HCT116 (cell line): ENCODE data around the gene ZNF223. TPM values are rescaled to one million over a fixed set of nuclear protein-coding genes. Genes with fewer than 3 reads are reported as not detected.

Experiments
- ATAC-seq: fragments of 200-7000 bp; cut with Tn5 transposase; 2 replicates; pipeline ENCODE4 v1.9.1; 2020; ENCODE audit warnings: mild to moderate bottlenecking, moderate library complexity
- BruUV-seq: library from RNA; stranded (reverse); fragments of 400-500 nt; replicated peaks from 2 replicates; lab custom pipeline; 2021; lab: Mats Ljungman, UMichigan
- CTCF ChIA-PET: fragments of 300-600 bp; sonication (Branson Sonifier 250); formaldehyde crosslinking; loops from one replicate; lab custom pipeline; 2021; ENCODE audit warnings: antibody characterized with exemption; lab: Charles Lee
- POLR2A ChIA-PET: fragments of 300-600, 350-600 bp; sonication (Branson Sonifier 250); formaldehyde crosslinking; loops from one replicate; lab custom pipeline; 2021; ENCODE audit warnings: antibody characterized with exemption; lab: Charles Lee
- RAD21 ChIA-PET, 2 experiments: fragments of 300-600 bp; sonication (Branson Sonifier 250); formaldehyde crosslinking; loops; one replicate each; lab custom pipeline; 2023; ENCODE audit warnings: low total read pairs in 2 of 2; ENCODE audit not compliant: uncharacterized antibody in 2 of 2, unreplicated experiment in 2 of 2, low non-redundant PET in 1 of 2; lab: Charles Lee
- DNase-seq: peaks from one replicate; pipeline ENCODE4 v3.0.0-alpha.2; 2010; ENCODE audit warnings: low read depth, low spot score
- H2AFZ ChIP-seq: fragments of 200-600 bp; shearing (Covaris generic), sonication (generic); 2 replicates; pipeline ENCODE4 v1.6.1; 2017; ENCODE audit warnings: low read depth, mixed run types, mixed read lengths, antibody characterized with exemption, low read length; ENCODE audit not compliant: poor library complexity, severe bottlenecking
- H3K27ac ChIP-seq: 2 replicates; pipeline ENCODE4 v1.5.1; 2012; ENCODE audit warnings: low read depth, low read length
- H3K27me3 ChIP-seq: fragments of 200-600 bp; sonication (generic); 2 replicates; pipeline ENCODE4 v1.6.1; 2016; ENCODE audit warnings: mixed run types, low read length, mixed read lengths; ENCODE audit not compliant: insufficient read depth
- H3K36me3 ChIP-seq, 2 experiments: fragments of 200-500 bp in 1 of 2; fragments of 200-600 bp in 1 of 2; sonication (Bioruptor generic) in 1 of 2; sonication (generic) in 1 of 2; 2 replicates each; pipeline versions ENCODE4 v1.5.1 to v1.6.1; 2014 to 2016; ENCODE audit warnings: low read length in 2 of 2, inconsistent platforms in 1 of 2, mixed read lengths in 1 of 2, mixed run types in 1 of 2; ENCODE audit not compliant: insufficient read depth in 2 of 2, control insufficient read depth in 1 of 2
- H3K4me1 ChIP-seq, 2 experiments: fragments of 200-600 bp in 1 of 2; sonication (generic) in 1 of 2; 2 replicates each; pipeline versions ENCODE4 v1.5.1 to v1.6.1; 2012 to 2017; ENCODE audit warnings: low read length in 2 of 2, inconsistent platforms in 1 of 2, mild to moderate bottlenecking in 1 of 2, mixed read lengths in 1 of 2, mixed run types in 1 of 2, moderate library complexity in 1 of 2; ENCODE audit not compliant: insufficient read depth in 2 of 2, control insufficient read depth in 1 of 2
- H3K4me2 ChIP-seq: fragments of 200-600 bp; sonication (generic); 2 replicates; pipeline ENCODE4 v1.6.1; 2017; ENCODE audit warnings: mixed run types, low read length, mixed read lengths
- H3K4me3 ChIP-seq, 2 experiments: fragments of 200-600 bp in 1 of 2; sonication (generic) in 1 of 2; replicated peaks in 1 of 2; 2 replicates each; pipeline ENCODE4 v1.5.1; 2011 to 2016; ENCODE audit warnings: low read length in 2 of 2, control low read depth in 1 of 2, low read depth in 1 of 2, mild to moderate bottlenecking in 1 of 2, mixed read lengths in 1 of 2, mixed run types in 1 of 2
- H3K79me2 ChIP-seq: fragments of 200-600 bp; sonication (generic); 2 replicates; pipeline ENCODE4 v1.6.1; 2017; ENCODE audit warnings: mild to moderate bottlenecking, mixed run types, low read length, moderate library complexity, mixed read lengths; ENCODE audit not compliant: insufficient read depth
- H3K9ac ChIP-seq: fragments of 200-600 bp; sonication (generic); 2 replicates; pipeline ENCODE4 v1.6.1; 2016; ENCODE audit warnings: low read length, mixed read lengths
- H3K9me2 ChIP-seq: fragments of 200-600 bp; sonication (generic), shearing (Covaris generic); 2 replicates; pipeline ENCODE4 v1.6.1; 2017; ENCODE audit warnings: mixed run types, mild to moderate bottlenecking, moderate library complexity; ENCODE audit not compliant: insufficient read depth
- H3K9me3 ChIP-seq, 2 experiments: fragments of 200-500 bp in 1 of 2; fragments of 200-600 bp in 1 of 2; sonication (Bioruptor generic) in 1 of 2; sonication (generic) in 1 of 2; 2 replicates each; pipeline ENCODE4 v1.6.1; 2014 to 2017; ENCODE audit warnings: low read length in 2 of 2, mixed read lengths in 2 of 2, inconsistent platforms in 1 of 2, low read depth in 1 of 2, mild to moderate bottlenecking in 1 of 2, mixed run types in 1 of 2, moderate library complexity in 1 of 2; ENCODE audit not compliant: control insufficient read depth in 1 of 2, insufficient read depth in 1 of 2
- H4K20me1 ChIP-seq: fragments of 200-600 bp; sonication (generic), shearing (Covaris generic); 2 replicates; pipeline ENCODE4 v1.6.1; 2017; ENCODE audit warnings: mixed run types, mild to moderate bottlenecking, moderate library complexity; ENCODE audit not compliant: insufficient read depth
- CBX3 ChIP-seq: IDR thresholded peaks from 2 replicates; pipeline ENCODE4 v1.6.1; 2012; ENCODE audit warnings: low read depth
- CEBPB ChIP-seq: IDR thresholded peaks from 2 replicates; pipeline ENCODE4 v1.6.1; 2012; ENCODE audit warnings: low read depth
- CTCF ChIP-seq, 3 experiments: fragments of 200-600 bp in 1 of 3; sonication (generic) in 1 of 3; IDR thresholded peaks in 2 of 3; conservative IDR thresholded peaks in 1 of 3; 2 replicates each; pipeline ENCODE4 v1.5.1; 2012 to 2017; ENCODE audit warnings: low read depth in 2 of 3, low read length in 2 of 3, antibody characterized with exemption in 1 of 3, borderline replicate concordance in 1 of 3, control low read depth in 1 of 3, mild to moderate bottlenecking in 1 of 3, mixed read lengths in 1 of 3, mixed run types in 1 of 3, moderate library complexity in 1 of 3; ENCODE audit not compliant: insufficient read depth in 1 of 3
- EZH2phosphoT487 ChIP-seq: fragments of 200-600 bp; IDR thresholded peaks from 2 replicates; pipeline ENCODE4 v1.6.1; 2018; ENCODE audit warnings: antibody characterized with exemption, borderline replicate concordance
- JUND ChIP-seq: IDR thresholded peaks from 2 replicates; pipeline ENCODE4 v1.6.1; 2012
- MAX ChIP-seq: IDR thresholded peaks from 2 replicates; pipeline ENCODE4 v1.6.1; 2012
- SP1 ChIP-seq: IDR thresholded peaks from 2 replicates; pipeline ENCODE4 v1.6.1; 2012; ENCODE audit warnings: low read depth
- TCF7L2 ChIP-seq: IDR thresholded peaks from 2 replicates; pipeline ENCODE4 v1.7.0; 2011; ENCODE audit warnings: borderline replicate concordance, inconsistent platforms; ENCODE audit not compliant: insufficient read depth, insufficient read length; ENCODE audit errors: extremely low read depth
- ZNF274 ChIP-seq: fragments of 200-500 bp; sonication (Bioruptor generic); IDR thresholded peaks from 2 replicates; pipeline ENCODE4 v1.6.1; 2014; ENCODE audit warnings: mild to moderate bottlenecking, low read depth, low read length, inconsistent platforms
- intact Hi-C: fragments of 100-400 bp; cut with micrococcal nuclease; formaldehyde crosslinking; loops from 2 replicates; pipeline ENCODE4 v1.10.0; 2022
- total RNA-seq: library from RNA; stranded (reverse); gene quantifications from one replicate; pipeline ENCODE4 v1.2.1, GENCODE V29; 2021; ENCODE audit not compliant: unreplicated experiment
- TF ChIP-seq, protein P1 (sequence below): IDR thresholded peaks from 2 replicates; pipeline ENCODE4 v1.6.1; 2012; ENCODE audit warnings: low read depth
- TF ChIP-seq, protein P2 (sequence below): IDR thresholded peaks from 2 replicates; pipeline ENCODE4 v1.6.1; 2012

The ZNF223 gene
- total RNA-seq, 1 experiment from 2014 or later, result 0.27 TPM

DNA sequence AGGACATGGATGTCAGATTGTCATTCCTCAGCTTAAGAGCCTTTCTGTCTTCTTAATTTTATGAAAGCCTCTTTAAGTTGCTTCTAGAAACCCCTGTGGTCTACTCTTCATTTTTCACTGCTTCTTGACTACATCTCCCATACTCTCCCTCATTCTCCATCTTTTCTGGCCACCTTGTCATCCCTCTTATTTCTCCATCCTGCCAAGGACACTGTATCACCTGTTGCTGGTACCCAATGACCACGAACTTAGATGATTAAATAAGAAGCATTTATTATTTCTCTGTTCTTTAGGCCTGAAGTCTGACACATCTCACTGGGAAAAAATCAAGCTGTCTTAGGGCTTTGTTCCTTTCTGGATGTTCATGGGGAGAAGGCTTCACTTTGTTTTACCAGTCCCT is 9.2 kb downstream of the ZNF223 start:
- BruUV-seq, result no TSS peak
- ATAC-seq (no peak), DNase-seq (no peak)
- intact Hi-C loops, result no loop called here
- Histone ChIP-seq H3K4me2 (no peak overlapping the region), H2AFZ (no peak overlapping the region), H4K20me1 (no peaks in the 10 kb centered on the region), H3K79me2 (no peaks in the 10 kb centered on the region), H3K4me3 (no peak overlapping the region), H3K9me2 (no peaks in the 10 kb centered on the region), H3K36me3 (no peaks in the 10 kb centered on the region), H3K9me3 (peaks cover 0 to 8% of the 10 kb centered on the region in 2 experiments; a peak in 3 of 4 replicates), H3K4me1 (no peaks in the 10 kb centered on the region), H3K27ac (no peak overlapping the region), H3K27me3 (no peaks in the 10 kb centered on the region), H3K9ac (no peak overlapping the region)
- CTCF ChIA-PET, result no interaction called here
- TF ChIP-seq MAX (no peak), CEBPB (no peak), SP1 (no peak), JUND (no peak), EZH2phosphoT487 (no peak), ZNF274 (no peak), TCF7L2 (no peak), CTCF (IDR thresholded peaks at IDR 0.05 in 2 of 3, conservative IDR thresholded peaks at IDR 0.05 in 1 of 3; ENCODE audit: borderline replicate concordance in 1 of 3, insufficient read depth in 1 of 3, low read depth in 2 of 3, low read length in 2 of 3) (no peak), CBX3 (no peak)
- TF ChIP-seq, protein P1, sequence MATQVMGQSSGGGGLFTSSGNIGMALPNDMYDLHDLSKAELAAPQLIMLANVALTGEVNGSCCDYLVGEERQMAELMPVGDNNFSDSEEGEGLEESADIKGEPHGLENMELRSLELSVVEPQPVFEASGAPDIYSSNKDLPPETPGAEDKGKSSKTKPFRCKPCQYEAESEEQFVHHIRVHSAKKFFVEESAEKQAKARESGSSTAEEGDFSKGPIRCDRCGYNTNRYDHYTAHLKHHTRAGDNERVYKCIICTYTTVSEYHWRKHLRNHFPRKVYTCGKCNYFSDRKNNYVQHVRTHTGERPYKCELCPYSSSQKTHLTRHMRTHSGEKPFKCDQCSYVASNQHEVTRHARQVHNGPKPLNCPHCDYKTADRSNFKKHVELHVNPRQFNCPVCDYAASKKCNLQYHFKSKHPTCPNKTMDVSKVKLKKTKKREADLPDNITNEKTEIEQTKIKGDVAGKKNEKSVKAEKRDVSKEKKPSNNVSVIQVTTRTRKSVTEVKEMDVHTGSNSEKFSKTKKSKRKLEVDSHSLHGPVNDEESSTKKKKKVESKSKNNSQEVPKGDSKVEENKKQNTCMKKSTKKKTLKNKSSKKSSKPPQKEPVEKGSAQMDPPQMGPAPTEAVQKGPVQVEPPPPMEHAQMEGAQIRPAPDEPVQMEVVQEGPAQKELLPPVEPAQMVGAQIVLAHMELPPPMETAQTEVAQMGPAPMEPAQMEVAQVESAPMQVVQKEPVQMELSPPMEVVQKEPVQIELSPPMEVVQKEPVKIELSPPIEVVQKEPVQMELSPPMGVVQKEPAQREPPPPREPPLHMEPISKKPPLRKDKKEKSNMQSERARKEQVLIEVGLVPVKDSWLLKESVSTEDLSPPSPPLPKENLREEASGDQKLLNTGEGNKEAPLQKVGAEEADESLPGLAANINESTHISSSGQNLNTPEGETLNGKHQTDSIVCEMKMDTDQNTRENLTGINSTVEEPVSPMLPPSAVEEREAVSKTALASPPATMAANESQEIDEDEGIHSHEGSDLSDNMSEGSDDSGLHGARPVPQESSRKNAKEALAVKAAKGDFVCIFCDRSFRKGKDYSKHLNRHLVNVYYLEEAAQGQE, result no peak
- TF ChIP-seq, protein P2, sequence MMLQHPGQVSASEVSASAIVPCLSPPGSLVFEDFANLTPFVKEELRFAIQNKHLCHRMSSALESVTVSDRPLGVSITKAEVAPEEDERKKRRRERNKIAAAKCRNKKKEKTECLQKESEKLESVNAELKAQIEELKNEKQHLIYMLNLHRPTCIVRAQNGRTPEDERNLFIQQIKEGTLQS, result no peak
- RAD21 ChIA-PET, result no interaction called here
- POLR2A ChIA-PET, result no interaction called here
